CD4-positive, alpha-beta T cell treated with Interleukin-17A for 1 hour (primary cell): Measurements from ENCODE around the gene BCO1.

Source experiments
- DNase-seq: peaks from one replicate; pipeline ENCODE4 v3.0.0-alpha.2; 2020

Gene BCO1

DNA sequence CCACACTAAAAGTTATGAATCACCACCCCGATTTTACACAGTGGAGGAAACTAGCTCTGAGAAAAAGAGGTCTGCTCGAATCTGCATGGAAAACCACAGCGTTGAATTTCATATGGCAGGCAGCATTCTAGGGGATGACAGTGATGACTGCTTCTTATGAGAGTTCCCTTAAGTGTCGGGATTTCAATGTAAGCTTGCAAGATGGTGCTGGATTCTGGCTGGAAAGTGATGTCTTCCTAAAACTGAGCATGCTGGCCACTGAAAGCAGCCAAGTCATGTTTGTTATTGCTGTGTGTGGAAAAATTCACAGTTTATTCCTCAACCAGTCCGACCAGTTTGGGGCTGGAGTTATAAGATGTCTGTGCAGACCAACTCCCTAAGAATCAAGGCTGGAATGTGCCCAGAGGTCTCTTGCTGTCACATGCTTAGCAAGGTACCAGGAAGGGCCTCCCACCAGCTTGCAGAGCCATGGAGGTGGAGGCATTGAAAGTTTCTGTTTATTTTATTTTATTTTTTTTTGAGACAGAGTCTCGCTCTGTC, 39.1 kb downstream of the BCO1 start:
- no peak for DNase-seq

DNA sequence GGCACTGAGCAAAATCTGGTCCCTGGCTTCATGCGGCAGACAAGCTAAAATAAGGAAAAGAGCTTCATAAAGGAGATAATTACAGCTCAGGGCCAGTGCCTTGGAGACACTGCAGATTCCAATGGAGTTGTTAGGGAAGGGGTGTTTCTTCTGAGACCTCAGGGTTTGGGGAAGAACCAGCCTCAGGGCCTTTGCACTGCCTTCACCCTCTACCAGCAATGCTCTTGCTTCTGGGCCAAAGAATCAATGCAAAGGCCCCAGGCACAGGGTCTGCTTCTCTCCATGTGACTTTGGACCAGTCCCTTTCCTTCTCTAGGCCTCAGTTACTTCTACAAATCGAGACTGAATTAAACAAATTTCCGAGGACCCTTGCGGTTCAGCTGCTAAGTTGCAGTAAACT, 40.0 kb downstream of the BCO1 start:
- DNase-seq: no peak

DNA sequence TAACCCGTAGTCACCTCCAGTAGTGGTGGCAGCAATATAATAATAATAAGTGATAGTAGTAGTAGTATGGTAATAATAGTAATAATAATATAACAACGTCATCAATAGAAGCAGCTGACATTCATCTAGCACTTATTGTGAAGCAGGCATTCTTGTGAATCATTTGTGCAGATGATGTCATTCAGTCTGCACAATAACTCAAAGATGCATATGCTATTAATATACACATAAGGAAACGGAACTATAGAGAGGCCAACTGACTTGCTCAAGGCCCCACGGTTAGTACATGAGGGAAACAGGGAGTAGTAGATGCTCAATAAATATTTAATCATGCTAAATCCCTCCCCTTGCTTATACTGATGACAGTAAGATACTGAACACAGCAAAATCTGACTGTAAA, 40.9 kb downstream of the BCO1 start:
- DNase-seq: no peak

DNA sequence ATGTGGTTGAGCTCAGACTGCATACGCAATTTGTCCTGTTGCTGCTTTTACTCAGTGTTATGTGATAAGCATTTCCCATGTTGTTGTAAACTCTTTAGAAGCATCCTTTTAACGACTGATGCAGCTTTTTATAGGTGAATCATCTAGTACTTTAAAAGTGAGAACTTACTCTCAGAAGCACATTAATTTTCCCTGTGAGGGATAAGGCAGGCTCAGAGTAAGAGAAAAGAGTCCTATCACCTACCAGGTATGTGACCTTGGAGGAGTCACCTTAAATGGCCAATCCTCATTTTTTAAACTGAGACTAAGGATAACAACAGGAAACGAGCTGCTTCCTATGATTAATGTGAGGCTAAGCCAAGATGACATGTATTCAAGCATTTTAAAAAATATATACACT, 41.9 kb downstream of the BCO1 start:
- no peak for DNase-seq

DNA sequence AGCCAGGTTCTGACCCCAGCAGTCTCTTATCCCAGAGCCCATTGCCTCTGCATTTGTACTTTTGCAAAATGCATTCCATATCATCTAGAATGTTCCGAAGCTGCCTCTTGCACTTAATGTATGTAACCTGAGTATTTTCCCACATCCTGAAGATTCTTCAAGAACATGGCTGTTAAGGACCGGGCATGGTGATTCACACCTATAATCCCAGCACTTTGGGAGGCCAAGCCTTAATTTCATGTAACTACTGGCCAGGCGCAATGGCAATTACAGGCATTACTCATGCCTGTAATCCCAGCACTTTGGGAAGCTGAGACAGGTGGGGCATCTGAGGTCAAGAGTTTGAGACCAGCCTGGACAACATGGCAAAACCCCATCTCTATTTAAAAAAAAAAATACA, 44.6 kb downstream of the BCO1 start:
- DNase-seq: no peak

DNA sequence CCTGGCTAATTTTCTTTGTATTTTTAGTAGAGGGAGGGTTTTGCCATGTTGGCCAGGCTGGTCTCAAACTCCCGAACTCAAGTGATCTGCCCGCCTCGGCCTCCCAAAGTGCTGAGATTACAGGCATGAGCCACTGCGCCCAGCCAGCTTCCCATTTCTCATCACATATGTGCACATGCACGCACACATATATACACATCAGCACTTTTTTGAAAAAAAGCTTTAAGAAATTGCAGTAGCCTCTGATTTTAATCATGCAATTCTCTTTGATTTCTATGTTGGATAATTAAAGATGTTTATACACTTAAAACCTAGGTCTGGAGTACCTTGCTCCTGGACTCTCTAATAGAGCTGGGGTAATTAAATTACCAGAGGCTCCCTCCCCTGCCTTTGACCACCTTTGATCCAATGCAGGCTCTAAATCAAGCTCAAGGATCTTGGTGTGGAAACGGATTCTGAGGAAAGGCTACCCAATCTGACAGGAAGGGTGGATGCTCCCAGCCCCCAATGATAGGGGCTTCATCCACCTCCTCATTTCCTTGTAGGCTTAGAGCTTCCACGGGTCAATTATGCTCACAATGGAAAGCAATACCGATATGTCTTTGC, 46.6 kb downstream of the BCO1 start:
- DNase-seq: no peak

DNA sequence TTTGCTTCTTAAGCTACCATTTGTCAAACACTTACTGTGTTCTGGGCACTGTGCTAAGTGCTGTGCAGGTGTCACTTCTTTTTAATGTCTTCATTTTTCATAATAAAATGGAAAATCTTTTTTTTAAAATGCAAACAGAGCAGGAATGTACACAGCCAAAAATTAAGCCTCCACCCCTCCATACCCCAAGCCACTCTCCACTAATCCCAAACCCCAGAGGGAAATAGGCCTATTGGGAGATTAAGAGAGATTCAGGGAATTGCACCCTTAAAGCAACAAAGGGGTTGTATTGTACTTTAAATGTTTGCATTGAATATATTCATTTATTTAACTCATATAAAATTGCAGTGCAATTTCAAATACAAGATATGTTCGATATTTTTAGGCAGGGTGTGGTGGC, 47.7 kb downstream of the BCO1 start:
- DNase-seq: no peak

DNA sequence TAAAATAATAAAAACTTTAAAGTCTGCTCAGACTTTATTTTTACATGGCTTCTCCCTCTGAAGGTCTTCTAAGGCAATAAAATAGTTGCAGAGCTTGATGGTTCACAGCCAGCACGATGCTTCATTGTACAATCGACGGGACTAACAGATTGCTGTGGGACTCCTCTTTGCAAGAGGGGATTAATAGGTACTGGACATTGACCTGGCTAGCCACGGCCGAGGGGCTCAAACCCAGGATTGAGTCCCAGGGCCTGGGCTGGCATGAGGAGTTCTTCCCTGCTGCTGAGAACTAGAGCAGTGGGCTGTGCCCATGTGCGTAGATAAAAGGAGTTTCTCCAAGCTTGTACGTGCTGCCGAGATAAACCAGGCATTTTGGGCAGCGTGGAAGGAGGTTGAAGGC, 52.6 kb downstream of the BCO1 start:
- DNase-seq: no peak

DNA sequence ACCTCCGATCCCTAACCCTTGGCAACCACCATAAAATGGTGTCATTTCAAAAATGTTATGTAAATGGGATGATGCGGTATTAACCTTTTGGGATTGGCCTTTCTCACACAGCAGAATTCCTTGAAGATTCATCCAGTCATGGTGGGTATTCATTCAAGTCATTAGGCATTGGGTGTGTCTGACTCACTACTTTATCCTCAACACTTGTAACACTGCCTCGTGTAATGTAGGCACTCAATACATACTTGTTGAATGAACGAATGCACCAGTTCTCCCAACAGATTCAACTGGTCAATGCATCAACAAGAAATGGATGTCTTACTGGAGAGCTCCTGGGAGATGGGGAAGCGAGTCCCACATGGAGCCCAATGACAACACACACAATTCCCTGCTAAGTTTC, 54.4 kb downstream of the BCO1 start:
- DNase-seq: no peak

DNA sequence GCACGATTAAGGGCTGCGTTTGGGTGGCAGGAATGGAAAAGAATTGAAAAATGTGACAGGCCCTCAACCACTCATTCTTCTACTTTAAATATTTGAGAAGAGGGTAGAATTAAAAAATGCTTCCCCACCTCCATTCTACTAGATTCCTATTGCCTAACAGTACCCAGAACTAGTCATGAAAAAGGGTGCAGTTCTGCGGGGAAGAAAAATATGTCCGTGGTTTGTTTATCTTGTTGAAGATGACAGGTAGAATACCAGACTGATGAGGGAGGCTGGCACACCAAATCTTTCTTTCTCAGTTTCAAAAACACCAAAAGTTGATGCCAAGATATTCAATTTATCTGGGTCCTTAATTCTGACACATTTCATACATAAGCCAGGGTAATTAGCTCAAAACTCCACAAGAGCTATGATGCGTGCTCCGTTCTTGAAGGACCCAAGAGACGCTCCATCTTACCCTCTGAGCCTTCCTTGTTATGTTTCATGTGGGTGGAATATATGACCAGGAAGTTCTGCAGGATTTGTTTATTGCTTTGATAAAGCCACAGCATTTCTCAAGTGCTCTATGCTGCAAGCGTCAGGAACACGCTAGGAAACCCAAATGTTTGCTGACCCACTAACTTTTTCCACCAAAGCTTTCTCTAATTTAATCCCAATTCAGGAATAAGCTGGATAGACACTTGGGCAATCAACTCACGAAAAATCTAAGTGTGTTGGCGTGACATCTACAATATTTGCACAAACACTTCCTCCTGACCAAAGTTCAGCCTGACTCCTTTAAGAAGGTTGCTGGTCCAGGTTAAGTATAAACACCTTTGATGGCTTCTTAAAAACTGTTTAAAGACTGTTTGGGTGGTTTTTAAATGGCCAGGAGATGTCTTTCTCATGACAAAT, 55.7 kb downstream of the BCO1 start:
- DNase-seq: no peak

DNA sequence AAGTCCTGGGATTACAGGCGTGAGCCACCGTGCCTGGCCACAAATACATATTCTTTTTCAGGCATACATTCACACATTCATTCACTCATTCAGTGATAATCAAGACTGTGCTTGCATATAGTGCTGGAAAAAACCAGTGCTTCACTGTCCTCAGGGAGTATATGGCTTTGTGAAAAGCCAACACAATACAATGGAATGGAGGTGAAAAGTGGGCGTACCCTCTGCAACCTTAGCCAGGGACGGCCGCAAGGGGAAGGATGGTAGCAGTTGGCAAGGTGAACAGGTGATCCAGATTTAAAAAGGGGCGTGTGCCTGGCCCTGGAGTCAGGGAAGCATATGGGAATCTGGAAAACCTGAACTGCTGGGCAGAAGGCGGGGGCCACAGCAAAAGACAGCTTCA, 58.1 kb downstream of the BCO1 start:
- DNase-seq: no peak

DNA sequence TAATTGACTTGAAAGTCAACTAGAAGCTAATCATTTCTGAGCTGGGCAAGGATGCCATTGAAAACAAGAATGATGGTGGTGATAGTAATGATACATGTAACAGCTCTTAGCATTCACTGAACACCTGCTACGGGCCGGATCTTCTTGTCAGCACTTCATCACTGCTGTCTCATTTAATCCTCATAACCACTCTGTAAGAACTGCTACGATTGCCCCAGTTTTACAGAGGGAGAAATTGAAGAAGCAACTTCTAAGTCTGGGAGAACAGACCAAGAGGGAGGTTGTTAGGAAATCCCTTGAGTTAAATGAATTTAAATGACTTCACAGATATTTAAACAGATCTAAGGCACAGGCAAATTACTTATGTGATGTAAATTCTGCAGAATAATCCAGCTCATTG, 69.3 kb downstream of the BCO1 start:
- no peak for DNase-seq

DNA sequence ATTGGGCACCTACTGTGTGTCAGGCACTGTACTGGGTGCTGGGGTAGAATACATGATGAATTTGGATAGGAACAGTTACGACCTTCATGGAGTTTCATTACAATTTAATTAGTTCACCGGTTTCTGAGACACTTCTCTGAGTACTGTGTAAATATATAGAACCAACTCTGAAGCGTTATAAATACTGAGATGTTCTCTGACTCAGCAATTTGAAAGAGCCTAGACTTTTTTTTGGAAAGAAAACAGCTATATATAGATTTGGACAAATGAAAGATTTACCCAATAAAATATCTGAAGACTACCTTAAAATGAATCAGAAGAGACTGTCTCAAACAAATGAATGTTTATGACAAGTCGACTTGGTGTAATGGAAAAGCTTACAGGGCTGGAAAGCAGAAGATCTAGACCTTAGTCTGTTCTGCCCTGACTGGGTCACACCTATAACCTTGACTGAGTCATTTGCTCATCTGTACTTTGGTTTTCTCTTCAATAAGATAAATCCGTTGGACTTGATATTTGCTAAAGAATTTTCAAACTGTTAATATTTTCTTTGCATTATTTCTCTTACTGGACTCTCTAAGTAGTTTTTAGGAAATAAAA, 71.7 kb downstream of the BCO1 start:
- DNase-seq: no peak

DNA sequence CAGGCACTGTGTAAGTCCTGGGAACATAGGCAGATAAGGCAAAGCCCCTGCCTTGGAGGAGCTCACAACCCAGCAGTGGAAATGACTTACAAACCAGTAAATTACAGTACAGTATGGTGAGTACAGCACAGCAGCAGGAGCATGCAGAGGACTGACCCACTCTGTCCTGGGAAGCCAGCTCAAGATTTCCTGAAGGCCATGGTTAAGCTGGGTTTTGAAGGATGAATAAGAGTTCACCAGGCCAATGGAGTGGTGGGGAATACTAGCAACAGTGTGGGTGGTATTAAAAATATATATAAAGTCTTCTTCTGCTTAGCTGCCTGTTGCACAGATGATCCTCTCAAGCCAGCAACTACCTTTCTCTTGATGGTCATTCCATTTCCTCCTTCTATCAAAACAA, 73.3 kb downstream of the BCO1 start:
- no peak for DNase-seq

DNA sequence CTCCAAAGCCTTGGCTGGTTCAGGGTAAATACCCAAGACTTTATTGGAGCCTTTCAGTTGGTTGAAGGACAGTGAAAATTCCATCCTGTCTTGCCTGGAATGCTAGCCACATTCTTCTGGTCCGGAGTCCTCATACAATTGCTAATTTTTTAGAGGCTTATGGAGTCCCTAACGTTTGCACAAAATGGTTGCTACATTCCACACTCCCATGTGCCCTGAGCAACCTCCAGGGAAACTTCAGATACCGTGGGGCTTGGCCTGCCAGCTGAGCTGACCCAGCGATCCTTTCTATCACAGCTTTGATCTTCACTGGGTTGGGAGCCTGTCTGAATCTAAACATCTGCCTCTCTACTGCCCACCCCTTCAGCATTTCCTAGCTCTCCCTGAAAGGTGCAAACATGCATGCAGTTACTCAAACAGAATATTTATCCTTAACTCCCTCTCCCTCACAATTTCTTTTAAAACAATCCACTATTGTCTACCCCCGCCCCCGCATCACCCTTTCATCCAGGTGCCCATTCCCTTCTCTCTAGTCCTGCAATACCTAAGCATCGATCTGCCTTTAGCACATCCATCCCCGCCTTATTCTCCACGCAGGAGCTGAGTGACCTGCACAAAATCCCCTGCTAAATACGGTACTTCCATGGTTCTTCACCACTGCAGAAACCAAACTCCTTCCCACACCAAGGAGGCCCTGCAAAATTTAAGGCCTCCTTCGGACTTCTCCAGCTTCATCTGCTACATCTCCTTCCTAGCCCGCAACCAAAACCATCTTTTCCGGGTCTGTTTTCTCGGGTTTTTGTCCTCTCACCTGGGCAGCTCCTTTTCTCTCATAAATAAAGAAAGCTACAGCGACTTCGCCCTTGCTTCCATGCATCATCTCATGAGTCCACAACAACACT, 75.5 kb downstream of the BCO1 start:
- DNase-seq: no peak

DNA sequence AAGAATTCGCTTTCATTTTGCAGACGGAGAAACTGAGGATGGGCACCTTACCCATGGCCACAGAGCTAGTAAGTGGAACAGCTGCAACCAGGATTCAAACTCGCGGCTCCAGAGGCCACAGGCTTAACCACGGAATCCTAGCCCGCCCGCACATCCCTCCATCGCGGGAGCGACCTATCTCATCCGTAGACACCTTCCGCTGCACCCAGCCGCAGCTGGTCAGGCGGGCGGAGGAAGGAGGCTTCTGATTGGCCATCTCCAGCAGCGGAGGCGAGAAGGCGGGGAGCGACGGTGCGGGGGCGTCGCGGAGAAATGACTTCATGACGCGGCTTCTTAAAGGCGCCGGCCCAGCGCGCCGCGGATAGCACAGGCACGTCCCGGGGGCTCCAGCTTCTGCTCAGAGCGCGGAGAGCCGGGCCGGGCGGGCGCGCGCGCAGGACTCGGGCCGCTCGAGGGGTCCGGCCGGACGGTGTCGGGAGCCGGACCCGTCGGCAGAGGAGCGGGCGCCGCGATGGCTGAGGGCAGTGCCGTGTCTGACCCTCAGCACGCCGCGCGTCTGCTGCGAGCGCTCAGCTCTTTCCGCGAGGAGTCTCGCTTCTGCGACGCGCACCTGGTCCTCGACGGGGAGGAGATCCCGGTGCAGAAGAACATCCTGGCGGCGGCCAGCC, 76.2 kb downstream of the BCO1 start, which contains the start of gene GAN:
TSS of gene GAN (plus strand) at position 360 of the 668 bp plus-strand sequence. CDS start at position 512, 152 bp downstream.
- DNase-seq: peak; percentile 95

DNA sequence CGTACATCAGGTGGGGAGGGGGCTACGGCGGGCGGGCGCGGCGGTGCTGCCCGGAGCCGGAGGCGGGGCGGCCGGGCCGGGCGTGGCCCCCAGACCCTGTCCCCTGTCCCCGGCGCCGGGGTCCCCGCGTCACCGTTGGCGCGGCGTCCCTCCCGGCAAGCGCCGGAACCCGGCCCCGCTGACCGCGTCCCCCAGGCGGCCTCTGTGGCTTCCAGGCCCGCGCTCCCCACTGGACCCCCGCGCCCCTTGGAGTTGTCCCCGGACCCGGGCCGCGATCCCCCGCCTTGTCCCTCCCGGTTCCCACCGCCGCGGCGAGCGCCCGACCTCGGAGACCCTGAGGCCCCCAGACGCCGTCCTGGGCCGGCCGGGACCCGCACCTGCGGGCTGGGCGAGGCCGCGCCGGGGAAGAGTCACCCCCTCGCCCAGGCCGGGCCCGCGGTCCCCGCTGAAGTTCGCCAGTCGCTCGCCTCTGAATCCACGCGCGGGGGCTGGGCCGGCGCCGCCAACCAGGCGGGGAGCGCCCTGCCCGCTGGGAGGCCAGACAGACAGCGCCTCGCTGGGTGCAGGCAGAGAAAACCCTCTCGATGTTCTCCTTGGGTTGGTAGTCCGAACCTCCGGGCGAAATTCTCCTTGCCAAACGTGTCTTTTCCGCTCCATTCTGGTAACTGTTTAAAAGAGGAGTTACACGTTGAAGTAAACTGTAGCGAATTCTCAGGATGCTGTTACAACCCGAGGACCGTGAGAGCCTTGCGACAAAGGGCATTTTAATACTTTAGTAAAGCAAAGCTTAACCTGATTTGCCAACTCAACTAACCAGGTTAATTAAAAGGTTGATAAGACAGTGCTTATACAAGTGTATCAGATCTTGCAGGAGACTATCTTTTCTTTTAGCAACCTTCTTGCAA, 77.0 kb downstream of the BCO1 start:
- DNase-seq: peak; percentile 36

DNA sequence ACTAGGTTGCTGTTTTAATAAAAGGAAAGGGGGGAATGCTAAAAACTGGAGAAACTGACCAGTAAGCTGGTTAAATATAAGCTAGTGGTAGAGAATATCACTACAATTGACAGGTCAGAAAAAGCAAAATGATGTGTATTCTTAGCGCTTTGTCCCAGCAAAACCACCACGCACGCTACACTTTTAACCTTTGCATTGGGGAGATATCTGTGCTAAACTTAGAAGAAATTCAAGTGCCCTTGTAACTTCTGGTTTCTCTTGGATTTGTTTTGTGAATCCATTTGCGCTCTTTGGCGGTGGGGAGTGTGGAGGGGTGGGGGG, 77.6 kb downstream of the BCO1 start:
- no peak for DNase-seq

DNA sequence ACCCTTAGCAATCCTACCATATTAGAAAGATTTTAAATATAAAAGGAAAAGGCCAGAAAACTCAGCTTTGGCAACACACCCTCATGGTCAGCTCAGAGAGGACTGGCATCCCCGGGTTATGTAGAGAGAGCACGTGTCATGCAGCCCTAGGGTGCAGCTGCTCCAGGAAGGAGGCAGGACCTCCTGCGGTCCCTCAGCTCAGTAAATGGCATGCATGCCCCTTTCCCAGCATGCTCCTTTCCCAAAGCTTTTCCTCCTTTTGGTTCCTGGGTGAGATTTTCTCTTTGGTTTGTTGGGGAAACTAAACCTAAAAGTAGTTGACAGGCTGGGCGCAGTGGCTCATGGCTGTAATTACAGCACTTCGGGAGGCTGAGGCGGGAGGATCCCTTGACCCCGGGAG, 80.2 kb downstream of the BCO1 start:
- no peak for DNase-seq

DNA sequence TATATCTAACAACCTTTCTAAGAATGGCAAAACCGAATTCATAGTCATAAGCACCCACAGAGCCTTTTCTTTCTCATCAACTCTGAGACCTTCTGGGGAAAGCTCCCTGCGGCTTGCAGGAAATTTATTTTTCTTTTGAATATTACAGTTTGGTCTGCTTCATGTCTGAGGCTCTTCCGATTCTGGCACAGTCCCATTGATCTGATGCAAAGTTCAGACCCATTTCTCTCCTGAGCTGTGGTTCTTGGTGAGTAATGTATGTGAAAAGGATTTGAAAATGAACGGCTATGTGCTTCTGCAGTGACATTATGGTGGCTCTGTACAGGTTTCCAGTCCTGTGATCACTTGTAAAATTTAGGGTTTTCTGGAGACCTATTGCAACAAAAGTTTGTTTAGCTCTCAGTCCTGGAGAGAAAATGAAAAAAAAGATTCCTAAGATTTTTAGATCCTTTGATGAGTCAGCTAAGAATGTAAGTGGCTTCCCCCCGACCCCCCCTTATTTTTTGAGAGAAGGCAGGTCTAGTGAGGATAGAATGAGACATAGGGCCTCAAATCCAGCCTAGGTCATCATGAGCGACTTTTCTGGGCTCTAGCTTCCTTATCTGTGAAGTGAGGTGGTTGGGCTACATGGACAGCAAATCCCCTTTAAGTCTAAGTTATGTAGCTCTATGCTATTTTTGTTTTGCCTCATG, 80.9 kb downstream of the BCO1 start:
- DNase-seq: no peak

DNA sequence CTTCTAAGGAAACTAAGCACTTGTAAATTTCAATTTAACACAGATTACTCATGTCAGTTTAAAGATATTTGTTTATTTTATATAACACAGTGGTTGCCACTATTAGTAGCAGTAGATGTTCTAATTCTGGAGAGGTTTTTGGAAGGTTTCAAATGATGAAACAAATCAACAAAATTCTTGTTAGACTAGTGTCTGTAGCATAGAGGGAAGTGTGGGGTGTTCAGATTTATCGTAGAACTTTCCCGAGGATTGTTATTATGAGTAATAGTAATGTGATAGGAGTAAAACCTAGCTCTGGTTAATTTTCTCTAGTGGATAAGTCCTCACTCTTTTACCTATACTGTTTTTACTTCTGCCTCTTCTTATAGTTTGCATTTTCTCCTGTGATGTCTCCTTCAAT, 82.5 kb downstream of the BCO1 start:
- no peak for DNase-seq
